HCT116 (cell line): Measurements from ENCODE around the gene NHSL2. TPM values are rescaled to one million over a fixed set of nuclear protein-coding genes. Genes with fewer than 3 reads are reported as not detected.

Source experiments
- ATAC-seq: fragments of 200-7000 bp; cut with Tn5 transposase; 2 replicates; pipeline ENCODE4 v1.9.1; 2020; ENCODE audit warnings: mild to moderate bottlenecking, moderate library complexity
- BruUV-seq: library from RNA; stranded (reverse); fragments of 400-500 nt; replicated peaks from 2 replicates; lab custom pipeline; 2021; lab: Mats Ljungman, UMichigan
- CTCF ChIA-PET: fragments of 300-600 bp; sonication (Branson Sonifier 250); formaldehyde crosslinking; loops from one replicate; lab custom pipeline; 2021; ENCODE audit warnings: antibody characterized with exemption; lab: Charles Lee
- POLR2A ChIA-PET: fragments of 300-600, 350-600 bp; sonication (Branson Sonifier 250); formaldehyde crosslinking; loops from one replicate; lab custom pipeline; 2021; ENCODE audit warnings: antibody characterized with exemption; lab: Charles Lee
- RAD21 ChIA-PET, 2 experiments: fragments of 300-600 bp; sonication (Branson Sonifier 250); formaldehyde crosslinking; loops; one replicate each; lab custom pipeline; 2023; ENCODE audit warnings: low total read pairs in 2 of 2; ENCODE audit not compliant: uncharacterized antibody in 2 of 2, unreplicated experiment in 2 of 2, low non-redundant PET in 1 of 2; lab: Charles Lee
- DNase-seq: peaks from one replicate; pipeline ENCODE4 v3.0.0-alpha.2; 2010; ENCODE audit warnings: low read depth, low spot score
- H2AFZ ChIP-seq: fragments of 200-600 bp; shearing (Covaris generic), sonication (generic); 2 replicates; pipeline ENCODE4 v1.6.1; 2017; ENCODE audit warnings: low read depth, mixed run types, mixed read lengths, antibody characterized with exemption, low read length; ENCODE audit not compliant: poor library complexity, severe bottlenecking
- H3K27ac ChIP-seq: 2 replicates; pipeline ENCODE4 v1.5.1; 2012; ENCODE audit warnings: low read depth, low read length
- H3K27me3 ChIP-seq: fragments of 200-600 bp; sonication (generic); 2 replicates; pipeline ENCODE4 v1.6.1; 2016; ENCODE audit warnings: mixed run types, low read length, mixed read lengths; ENCODE audit not compliant: insufficient read depth
- H3K36me3 ChIP-seq, 2 experiments: fragments of 200-500 bp in 1 of 2; fragments of 200-600 bp in 1 of 2; sonication (Bioruptor generic) in 1 of 2; sonication (generic) in 1 of 2; 2 replicates each; pipeline versions ENCODE4 v1.5.1 to v1.6.1; 2014 to 2016; ENCODE audit warnings: low read length in 2 of 2, inconsistent platforms in 1 of 2, mixed read lengths in 1 of 2, mixed run types in 1 of 2; ENCODE audit not compliant: insufficient read depth in 2 of 2, control insufficient read depth in 1 of 2
- H3K4me1 ChIP-seq, 2 experiments: fragments of 200-600 bp in 1 of 2; sonication (generic) in 1 of 2; 2 replicates each; pipeline versions ENCODE4 v1.5.1 to v1.6.1; 2012 to 2017; ENCODE audit warnings: low read length in 2 of 2, inconsistent platforms in 1 of 2, mild to moderate bottlenecking in 1 of 2, mixed read lengths in 1 of 2, mixed run types in 1 of 2, moderate library complexity in 1 of 2; ENCODE audit not compliant: insufficient read depth in 2 of 2, control insufficient read depth in 1 of 2
- H3K4me2 ChIP-seq: fragments of 200-600 bp; sonication (generic); 2 replicates; pipeline ENCODE4 v1.6.1; 2017; ENCODE audit warnings: mixed run types, low read length, mixed read lengths
- H3K4me3 ChIP-seq, 2 experiments: fragments of 200-600 bp in 1 of 2; sonication (generic) in 1 of 2; replicated peaks in 1 of 2; 2 replicates each; pipeline ENCODE4 v1.5.1; 2011 to 2016; ENCODE audit warnings: low read length in 2 of 2, control low read depth in 1 of 2, low read depth in 1 of 2, mild to moderate bottlenecking in 1 of 2, mixed read lengths in 1 of 2, mixed run types in 1 of 2
- H3K79me2 ChIP-seq: fragments of 200-600 bp; sonication (generic); 2 replicates; pipeline ENCODE4 v1.6.1; 2017; ENCODE audit warnings: mild to moderate bottlenecking, mixed run types, low read length, moderate library complexity, mixed read lengths; ENCODE audit not compliant: insufficient read depth
- H3K9ac ChIP-seq: fragments of 200-600 bp; sonication (generic); 2 replicates; pipeline ENCODE4 v1.6.1; 2016; ENCODE audit warnings: low read length, mixed read lengths
- H3K9me2 ChIP-seq: fragments of 200-600 bp; sonication (generic), shearing (Covaris generic); 2 replicates; pipeline ENCODE4 v1.6.1; 2017; ENCODE audit warnings: mixed run types, mild to moderate bottlenecking, moderate library complexity; ENCODE audit not compliant: insufficient read depth
- H3K9me3 ChIP-seq, 2 experiments: fragments of 200-500 bp in 1 of 2; fragments of 200-600 bp in 1 of 2; sonication (Bioruptor generic) in 1 of 2; sonication (generic) in 1 of 2; 2 replicates each; pipeline ENCODE4 v1.6.1; 2014 to 2017; ENCODE audit warnings: low read length in 2 of 2, mixed read lengths in 2 of 2, inconsistent platforms in 1 of 2, low read depth in 1 of 2, mild to moderate bottlenecking in 1 of 2, mixed run types in 1 of 2, moderate library complexity in 1 of 2; ENCODE audit not compliant: control insufficient read depth in 1 of 2, insufficient read depth in 1 of 2
- H4K20me1 ChIP-seq: fragments of 200-600 bp; sonication (generic), shearing (Covaris generic); 2 replicates; pipeline ENCODE4 v1.6.1; 2017; ENCODE audit warnings: mixed run types, mild to moderate bottlenecking, moderate library complexity; ENCODE audit not compliant: insufficient read depth
- ATF3 ChIP-seq: IDR thresholded peaks from 2 replicates; pipeline ENCODE4 v1.6.1; 2012
- CEBPB ChIP-seq: IDR thresholded peaks from 2 replicates; pipeline ENCODE4 v1.6.1; 2012; ENCODE audit warnings: low read depth
- EGR1 ChIP-seq: IDR thresholded peaks from 2 replicates; pipeline ENCODE4 v1.6.1; 2012; ENCODE audit warnings: low read depth
- ELF1 ChIP-seq: IDR thresholded peaks from 2 replicates; pipeline ENCODE4 v1.6.1; 2012; ENCODE audit warnings: low read depth, borderline replicate concordance
- EZH2 ChIP-seq: fragments of 200-600 bp; sonication (generic); IDR thresholded peaks from 2 replicates; pipeline ENCODE4 v1.6.1; 2017; ENCODE audit warnings: antibody characterized with exemption, mixed run types
- FOSL1 ChIP-seq: IDR thresholded peaks from 2 replicates; pipeline ENCODE4 v1.6.1; 2012; ENCODE audit warnings: low read depth
- MAX ChIP-seq: IDR thresholded peaks from 2 replicates; pipeline ENCODE4 v1.6.1; 2012
- RAD21 ChIP-seq: IDR thresholded peaks from 2 replicates; pipeline ENCODE4 v1.6.1; 2012; ENCODE audit warnings: low read depth, mild to moderate bottlenecking
- REST ChIP-seq: IDR thresholded peaks from 2 replicates; pipeline ENCODE4 v1.6.1; 2012; ENCODE audit warnings: low read depth
- SIN3A ChIP-seq: IDR thresholded peaks from 2 replicates; pipeline ENCODE4 v1.6.1; 2012; ENCODE audit warnings: low read depth
- SP1 ChIP-seq: IDR thresholded peaks from 2 replicates; pipeline ENCODE4 v1.6.1; 2012; ENCODE audit warnings: low read depth
- SRF ChIP-seq: IDR thresholded peaks from 2 replicates; pipeline ENCODE4 v1.6.1; 2012; ENCODE audit warnings: low read depth
- ZBTB33 ChIP-seq: IDR thresholded peaks from 2 replicates; pipeline ENCODE4 v1.6.1; 2011; ENCODE audit warnings: mild to moderate bottlenecking, low read length, moderate library complexity; ENCODE audit not compliant: insufficient replicate concordance; ENCODE audit errors: extremely low read depth
- ZFX ChIP-seq: fragments of 450-650 bp; IDR thresholded peaks from 2 replicates; pipeline ENCODE4 v1.6.1; 2017
- intact Hi-C: fragments of 100-400 bp; cut with micrococcal nuclease; formaldehyde crosslinking; loops from 2 replicates; pipeline ENCODE4 v1.10.0; 2022
- total RNA-seq: library from RNA; stranded (reverse); gene quantifications from one replicate; pipeline ENCODE4 v1.2.1, GENCODE V29; 2021; ENCODE audit not compliant: unreplicated experiment

The NHSL2 gene
- total RNA-seq, 1 experiment from 2014 or later = 0.22 TPM

GRCh38 chrX:72107841-72108595 lies 197.4 kb downstream of the NHSL2 start:
- Histone ChIP-seq H3K27me3 (no peaks in the 10 kb centered on the region), H3K27ac (no peak overlapping the region), H2AFZ (no peak overlapping the region), H3K9me3 (no peaks in the 10 kb centered on the region), H3K36me3 (no peaks in the 10 kb centered on the region), H3K4me1 (no peaks in the 10 kb centered on the region), H3K79me2 (no peaks in the 10 kb centered on the region), H3K9ac (no peak overlapping the region), H3K4me2 (no peak overlapping the region), H4K20me1 (no peaks in the 10 kb centered on the region), H3K9me2 (no peaks in the 10 kb centered on the region), H3K4me3 (no peak overlapping the region)
- intact Hi-C loops = no loop called here
- ChIA-PET POLR2A (no interaction called here), RAD21 (no interaction called here), CTCF (no interaction called here)
- no peak for TF ChIP-seq SRF
- TF ChIP-seq ATF3 = no peak
- no peak for TF ChIP-seq EZH2
- TF ChIP-seq ZBTB33 = no peak
- TF ChIP-seq CEBPB = no peak
- TF ChIP-seq RAD21 = no peak
- no peak for TF ChIP-seq FOSL1
- TF ChIP-seq ELF1 = no peak
- TF ChIP-seq SP1 = no peak
- TF ChIP-seq REST = no peak
- TF ChIP-seq ZFX = no peak
- TF ChIP-seq SIN3A = no peak
- TF ChIP-seq MAX = no peak
- TF ChIP-seq EGR1 = no peak
- DNase-seq (no peak), ATAC-seq (no peak)
- no TSS peak for BruUV-seq
